ENCODE data around the gene IFTAP.
A peak's percentile ranks its signal among the peaks of the same experiment; 100 is the strongest.
"Not testable (repeated sequence)": the region's sequence is repeated elsewhere in the genome, so short reads cannot be mapped to it uniquely, and the experiment has no call there.

IFTAP gene

DNA sequence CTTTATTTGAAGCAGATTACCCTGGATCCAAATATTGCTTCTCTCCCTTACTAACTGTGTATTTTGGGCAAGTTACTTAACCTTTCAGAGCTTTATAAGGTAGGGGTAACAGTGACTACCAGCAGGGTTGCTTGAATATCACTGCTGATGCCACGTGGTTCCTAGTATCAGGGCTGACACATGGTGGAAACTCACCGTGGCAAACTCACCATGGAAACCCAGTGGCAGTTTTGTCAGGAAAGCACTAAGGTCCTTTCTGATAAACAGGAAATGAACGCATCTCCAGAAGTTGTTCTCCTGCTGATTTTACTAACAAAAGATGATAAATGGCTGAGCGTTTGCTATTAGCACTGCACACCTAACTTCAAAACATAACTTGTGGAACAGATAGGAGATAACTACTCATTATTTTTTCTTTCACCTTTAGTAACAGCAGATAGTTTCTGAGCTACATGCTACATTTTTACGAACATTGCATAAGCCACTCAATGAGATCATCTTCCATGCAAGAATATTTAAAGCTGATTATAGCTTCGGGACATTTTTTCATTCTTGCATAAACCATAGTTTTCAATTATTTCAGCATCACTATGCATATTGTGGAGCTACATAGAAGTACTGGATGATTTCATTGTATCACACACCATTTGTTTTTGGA, 63.4 kb downstream of the IFTAP start:
- no peak for DNase-seq

DNA sequence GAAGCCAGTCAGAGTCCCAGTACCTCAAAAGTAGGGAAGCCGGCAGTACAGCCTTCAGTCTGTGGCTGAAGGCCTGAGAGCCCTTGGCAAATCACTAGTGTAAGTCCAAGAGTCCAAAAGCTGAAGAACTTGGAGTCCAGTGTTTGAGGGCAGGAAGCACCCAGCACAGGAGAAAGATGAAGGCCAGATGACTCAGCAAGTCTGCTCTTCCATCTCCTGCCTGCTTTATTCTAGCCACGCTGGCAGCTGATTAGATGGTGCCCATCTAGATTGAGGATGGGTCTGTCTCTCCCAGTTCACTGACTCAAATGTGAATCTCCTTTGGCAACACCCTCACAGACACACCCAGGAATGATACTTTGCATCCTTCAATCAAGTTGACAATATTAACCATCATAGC, 67.1 kb downstream of the IFTAP start:
- not testable (repeated sequence) for DNase-seq

DNA sequence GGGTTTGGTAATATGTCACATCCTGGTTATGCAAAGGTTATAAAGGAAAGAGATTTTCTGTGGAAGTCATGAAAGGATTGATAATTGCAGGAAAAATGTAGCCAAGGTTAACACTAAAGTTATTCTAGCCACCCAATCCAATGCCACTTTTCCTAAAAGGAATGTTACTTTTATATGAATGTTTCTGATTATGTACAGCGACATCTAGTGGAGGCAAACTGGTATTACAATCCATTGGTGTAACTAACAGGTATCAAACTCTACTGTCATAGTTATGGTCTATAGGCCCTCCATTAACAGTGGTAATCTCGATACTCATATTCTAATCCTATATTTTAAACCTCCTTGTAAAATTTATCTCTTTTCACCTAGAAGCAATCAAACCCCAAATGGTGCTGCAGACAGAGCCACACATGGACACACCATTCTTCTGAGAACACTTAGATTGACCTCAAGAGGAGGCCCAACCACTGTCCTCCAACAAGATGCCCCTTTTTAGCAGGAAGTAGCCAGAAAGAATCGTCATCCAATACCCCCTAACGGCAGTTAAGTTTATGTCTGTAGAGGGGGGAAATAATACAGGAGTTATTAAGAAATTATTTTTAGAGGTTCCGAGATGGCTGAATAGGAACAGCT, 78.6 kb downstream of the IFTAP start:
- DNase-seq: peak; percentile 22 to 61

DNA sequence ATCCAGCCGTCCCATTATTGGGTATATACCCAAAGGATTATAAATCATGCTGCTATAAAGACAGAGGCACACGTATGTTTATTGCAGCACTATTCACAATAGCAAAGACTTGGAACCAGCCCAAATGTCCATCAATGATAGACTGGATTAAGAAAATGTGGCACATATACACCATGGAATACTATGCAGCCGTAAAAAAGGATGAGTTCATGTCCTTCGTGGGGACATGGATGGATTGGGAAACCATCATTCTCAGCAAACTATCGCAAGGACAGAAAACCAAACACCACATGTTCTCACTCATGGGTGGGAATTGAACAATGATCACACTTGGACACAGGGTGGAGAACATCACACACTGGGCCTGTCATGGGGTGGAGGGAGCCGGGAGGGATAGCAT, 85.2 kb downstream of the IFTAP start:
- not testable (repeated sequence) for DNase-seq

DNA sequence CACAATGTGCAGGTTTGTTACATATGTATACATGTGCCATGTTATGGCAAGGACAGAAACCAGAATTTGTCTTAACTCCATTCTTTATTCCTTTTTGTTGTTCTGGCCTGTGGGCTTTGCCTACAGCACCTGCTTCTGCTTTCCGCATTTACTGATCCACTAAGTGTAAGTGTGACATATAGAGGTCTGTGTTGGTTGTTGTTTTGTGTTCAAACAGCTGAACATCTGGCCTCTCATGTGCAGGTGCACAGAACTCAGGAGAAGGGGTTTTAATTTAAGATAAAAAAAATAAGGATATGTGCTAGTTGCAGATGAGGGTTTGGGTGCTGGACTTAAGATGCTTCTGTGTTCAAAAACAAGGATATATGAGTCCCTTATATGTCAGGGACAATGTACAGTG, 89.5 kb downstream of the IFTAP start:
- DNase-seq: no peak

DNA sequence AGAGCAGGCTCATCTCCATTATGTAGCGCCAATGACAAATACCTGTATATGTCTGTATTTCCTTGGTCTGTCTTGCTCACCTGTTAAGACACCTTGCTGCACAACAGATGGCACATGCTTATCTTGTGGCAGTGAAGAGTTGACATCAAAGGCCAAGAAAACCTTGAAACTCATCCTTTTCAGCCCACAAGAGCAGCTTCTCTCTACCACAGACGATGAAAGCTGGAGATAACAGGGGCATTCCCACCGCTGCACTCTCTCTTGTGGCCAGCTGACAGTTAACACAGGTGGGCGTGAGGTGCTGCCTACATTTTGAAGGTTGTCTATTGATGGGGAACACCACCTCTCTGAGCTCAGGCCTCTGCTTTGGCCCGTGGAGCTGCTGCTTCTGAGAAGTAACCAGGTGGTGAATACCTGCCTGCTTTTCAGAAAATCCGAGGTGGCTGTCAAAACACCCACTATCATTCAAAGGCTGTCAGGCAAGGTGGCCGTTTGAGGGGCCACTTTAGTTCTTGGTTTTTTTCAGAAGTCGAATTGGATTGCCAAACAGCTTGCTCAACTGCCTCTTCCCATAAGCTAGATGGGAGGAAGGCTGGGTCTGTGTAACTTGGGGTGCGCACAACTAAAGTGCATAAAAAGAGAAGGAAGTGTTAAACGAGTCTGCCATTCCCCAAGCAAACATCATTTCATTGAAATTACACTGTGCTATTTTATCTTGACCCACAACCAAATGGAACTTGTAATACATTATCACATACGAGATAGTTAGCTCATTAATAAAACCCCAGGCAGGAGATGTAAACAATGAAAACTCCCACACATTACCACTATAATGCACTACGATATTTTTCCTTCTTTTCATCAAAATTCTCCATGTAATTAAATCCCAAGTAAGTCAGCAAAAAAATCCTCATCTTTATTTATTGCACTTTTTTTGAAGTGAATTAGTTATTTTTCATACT, 90.8 kb downstream of the IFTAP start:
- peak; percentile 12 to 17 for DNase-seq

DNA sequence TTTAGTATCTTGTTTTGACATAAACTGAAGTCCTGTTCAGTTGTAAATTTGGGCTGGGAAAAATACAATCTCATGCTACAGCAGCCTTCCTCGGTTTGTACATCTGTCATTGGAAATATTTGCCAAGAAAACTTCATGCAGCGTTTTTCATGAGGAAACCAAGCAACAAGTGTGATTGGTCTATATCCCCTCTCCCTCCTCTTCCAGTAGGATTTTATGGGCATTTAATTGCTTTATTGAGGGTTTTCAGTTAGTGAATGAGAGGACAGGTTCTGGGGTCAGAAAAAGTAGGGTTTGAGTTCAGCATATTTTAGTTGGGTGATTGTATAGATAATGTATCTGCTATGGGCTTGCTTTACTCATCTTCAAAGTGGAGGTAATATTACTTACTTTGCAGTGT, 93.8 kb downstream of the IFTAP start:
- DNase-seq: no peak

DNA sequence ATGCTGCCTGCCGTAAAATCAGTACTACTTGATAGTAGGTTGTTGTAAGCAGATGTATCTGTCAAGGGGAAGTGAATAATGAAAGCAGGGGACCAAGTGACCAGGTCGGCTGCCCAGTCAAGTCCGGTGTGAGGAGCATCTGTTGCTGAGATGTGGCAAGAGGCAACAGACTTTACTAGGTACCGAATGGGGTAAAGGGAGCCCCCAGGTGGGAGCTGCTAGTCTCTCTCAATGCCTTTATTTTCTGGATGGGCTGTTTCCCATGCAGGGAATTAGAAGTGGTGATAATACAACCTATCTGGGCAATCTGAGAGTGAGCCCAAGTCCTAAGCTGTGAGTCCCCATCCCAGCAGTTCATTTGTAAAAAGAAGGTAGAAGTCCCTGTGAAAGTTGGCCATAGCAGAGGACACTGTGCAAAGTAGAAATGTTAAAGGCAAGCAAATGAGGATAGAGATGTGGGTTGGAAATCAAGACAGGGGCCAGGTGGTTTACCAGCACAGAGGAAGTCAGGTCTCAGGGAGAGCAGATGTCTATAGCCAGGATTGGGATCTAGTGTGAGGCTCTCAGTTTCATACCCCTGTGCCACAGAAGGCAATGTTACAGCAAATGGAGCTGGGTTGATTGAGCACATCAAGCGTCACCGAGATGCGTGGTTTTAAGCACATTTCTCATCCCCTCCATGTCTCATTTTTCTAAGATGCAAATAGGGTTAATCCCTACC, 94.4 kb downstream of the IFTAP start:
- DNase-seq: no peak

DNA sequence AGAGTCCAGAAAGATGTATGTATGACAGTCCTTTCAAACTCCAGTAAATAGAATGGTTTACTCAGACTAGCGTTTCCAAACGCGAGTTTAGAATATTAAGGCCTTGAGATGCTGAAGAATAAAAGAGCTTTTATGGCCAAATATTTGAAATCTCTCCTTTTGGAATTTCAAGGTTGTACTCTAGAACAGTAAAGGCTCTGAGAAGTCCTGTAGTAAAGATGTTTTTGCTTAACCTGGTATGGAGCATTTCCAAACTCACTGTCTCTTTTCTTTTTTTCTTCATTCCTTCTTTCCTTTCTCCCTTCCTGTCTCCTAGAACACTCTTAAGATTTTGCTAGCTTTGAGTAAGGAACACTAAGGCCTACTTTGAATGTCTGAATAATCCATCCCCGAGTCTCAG, 95.1 kb downstream of the IFTAP start:
- no peak for DNase-seq

DNA sequence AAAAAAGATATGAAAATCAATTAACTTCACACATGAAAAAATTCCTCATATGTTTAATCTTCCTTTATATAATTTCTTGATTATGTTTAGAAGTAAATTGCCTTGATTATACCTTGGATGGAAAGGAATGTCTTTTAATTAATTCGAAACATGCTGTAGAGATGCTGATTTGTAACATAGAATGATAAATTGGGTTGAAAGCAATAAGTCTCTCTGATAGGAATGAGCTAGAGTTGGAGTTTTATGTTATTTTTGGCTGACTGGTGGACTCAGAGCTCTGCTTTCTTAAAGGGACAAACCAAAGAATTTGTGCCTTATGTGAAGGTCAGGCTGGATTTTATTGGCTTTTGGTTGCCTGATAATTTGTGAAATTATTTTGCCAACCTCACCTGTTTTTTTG, 98.4 kb downstream of the IFTAP start:
- no peak for DNase-seq

DNA sequence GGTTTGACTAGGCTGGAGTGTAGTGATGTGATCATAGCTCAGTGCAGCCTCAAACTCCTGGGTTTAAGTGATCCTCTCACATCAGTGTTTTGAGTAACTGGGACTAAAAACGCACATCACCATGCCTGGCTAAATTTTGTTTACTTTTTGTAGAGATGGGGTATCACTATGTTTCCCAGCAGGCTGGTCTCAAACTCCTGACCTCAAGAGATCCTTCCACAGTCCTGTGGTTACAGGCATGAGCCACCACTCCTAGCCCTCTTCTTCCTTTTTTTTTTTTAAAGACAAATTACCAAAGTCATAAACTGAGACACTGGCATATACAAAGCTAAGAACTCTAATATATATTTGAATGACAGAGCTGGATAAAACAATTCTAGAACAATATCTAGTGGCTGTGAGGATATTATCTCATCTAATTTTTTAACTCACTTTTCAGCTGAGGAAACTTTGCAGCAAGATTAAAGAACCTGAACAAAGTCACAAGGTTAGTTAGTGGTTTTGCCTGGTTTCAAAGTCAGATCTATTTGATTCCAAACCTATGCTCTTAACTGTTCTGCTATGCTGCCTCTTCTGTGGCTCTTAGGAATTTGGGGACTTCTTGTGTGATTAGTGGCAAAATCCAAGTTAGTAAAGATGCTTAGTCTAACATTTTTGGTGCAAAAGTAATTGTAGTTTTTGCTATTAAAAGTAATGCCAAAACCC, 99.0 kb downstream of the IFTAP start:
- DNase-seq: no peak

DNA sequence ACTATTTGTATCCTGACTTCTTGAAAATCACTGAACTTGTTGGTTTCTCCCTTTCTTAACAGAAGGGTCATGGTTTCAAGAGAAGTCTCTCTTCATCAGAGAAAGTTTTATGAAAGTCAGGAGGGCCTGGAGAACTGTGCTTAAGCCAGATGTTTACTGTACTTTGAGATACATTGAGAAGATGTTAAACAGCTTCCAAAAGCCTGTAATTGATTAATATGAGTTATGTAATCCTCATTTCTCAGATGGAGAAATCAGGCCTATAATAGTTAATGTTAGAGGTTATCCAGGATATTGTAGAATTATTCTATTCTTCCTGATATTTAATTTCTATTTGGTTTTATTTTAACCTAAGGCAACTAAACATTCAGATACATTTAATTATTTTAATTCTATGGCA, 100.8 kb downstream of the IFTAP start:
- DNase-seq: no peak

DNA sequence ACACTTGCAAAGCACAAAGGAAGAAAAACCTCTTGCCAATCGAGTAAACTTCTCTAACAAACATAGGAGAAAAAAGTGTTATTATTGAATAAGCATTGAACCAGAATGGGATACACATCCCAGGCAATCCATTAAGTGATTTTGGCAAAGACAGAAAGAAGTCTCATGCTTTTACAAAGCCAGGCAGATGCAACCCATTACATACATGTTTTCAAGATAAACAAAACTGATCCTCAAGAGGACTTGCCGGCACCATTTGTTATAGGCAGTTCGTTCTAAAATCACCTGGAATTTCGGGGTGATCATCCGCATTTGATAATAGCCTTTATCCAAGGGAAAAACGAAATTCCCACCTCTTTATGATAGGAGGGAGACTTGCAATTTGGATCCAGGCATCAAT, 101.3 kb downstream of the IFTAP start:
- DNase-seq: no peak

DNA sequence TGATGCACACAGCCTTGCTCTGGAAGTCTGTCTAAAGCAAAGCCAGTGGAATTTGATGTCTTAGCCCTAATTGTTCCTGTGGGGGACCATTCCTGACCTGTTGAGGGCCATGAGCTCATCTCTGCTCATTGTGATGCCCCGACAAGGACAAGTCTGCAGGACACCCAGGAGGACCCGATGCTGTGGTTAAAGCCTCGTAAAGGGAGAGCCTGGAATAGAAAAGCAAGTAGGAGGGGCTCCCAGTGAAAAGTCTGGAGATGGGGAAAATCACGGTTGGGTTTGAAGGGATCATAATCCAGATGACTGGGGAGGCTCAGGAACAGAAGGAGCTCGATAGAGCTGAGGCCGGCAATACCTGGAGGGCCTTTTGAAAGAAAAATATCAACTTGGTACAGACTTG, 102.2 kb downstream of the IFTAP start:
- DNase-seq: no peak

DNA sequence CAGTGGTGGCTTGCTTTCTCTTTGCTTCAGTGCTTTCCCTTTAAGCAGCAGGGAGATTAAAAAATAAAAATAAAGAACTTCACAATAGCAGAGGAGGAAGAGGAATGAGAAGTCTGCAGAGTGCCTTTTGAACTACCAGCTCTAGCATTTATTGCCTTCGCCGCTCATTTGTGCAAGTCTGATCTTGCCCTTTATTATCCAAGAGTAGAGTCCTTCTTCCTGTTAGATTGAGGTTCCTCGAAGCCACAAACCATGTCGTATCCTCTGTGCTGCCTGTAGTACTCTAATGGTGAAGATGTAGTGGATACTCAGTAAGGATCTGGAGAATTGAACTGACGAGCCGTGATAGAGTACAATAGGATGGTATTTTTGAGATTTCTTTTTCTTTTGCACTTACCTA, 105.0 kb downstream of the IFTAP start:
- no peak for DNase-seq

DNA sequence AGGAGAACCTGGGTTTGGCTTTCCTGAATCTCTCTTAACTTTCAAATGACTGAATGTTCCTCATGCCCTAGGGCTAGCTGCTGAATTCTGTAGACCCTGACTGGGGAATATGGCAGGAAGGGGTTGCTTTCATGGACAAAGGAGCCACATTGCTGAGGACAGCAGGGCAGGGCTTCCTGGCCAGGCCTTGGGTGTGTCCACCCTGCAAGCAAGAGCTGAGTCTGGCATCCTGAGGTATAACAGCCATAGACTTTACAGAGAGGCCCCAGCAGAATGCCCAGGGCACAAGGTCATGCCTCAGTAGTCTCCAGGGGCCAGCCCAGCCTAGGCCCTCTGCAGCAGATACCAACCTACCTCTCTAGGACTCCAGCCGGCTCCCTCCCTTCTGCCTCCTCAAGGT, 105.9 kb downstream of the IFTAP start:
- no peak for DNase-seq

DNA sequence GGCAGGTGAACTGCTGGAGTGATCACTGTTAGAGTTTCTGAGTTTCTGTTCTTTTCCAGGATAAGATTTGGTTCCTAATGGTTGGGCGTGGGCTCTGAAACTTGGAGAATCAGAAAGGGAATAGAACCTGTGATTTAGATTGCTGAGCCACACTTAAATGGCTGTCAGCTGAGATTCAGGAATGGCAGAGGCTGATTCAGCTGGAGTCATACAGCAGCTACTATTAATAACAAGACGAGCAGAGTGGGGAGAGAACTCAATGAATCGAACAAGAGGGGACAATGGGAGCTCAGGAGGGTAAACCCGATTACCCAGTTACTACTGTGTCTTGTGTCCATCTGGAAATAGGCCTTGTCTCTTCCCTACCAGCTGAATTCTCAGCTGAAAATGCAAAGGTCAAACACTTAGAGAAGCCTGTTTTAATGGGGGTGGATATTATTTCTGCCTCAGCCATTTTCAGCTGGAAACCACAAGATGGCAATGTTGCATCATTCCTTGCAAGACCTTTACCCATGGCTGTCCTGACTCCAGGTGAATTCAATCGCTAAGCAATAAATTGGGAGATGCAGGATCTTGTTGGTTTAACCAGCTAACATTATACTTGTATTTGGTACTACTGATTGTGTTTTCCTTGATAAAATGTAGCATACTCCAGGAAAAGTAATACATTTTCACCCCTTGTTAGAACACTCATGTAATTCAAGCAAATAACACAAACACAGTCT, 108.2 kb downstream of the IFTAP start:
- DNase-seq: peak; percentile 59 to 63

DNA sequence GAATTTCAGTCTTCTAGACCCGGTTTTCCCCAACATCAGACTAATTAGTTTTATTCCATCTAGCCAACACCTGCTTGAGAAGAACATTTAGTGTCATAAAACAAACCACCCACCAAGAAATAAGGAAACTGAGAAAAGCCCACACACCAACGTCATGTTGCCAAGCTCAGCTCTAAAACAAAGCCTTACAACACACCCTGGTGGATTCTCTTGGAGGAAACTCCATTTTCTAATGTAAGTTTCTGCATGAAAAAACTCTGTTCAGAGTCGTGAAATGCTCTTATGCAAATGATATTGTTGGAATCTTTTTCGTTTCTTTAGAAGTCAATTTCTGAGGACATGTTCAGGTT, 108.7 kb downstream of the IFTAP start:
- peak; percentile 65 to 71 for DNase-seq

Measured in inflammatory macrophage (primary cell).